Measurements from ENCODE around the gene GOLGA6C. TPM values are rescaled to one million over a fixed set of nuclear protein-coding genes. Genes with fewer than 3 reads are reported as not detected.
A peak's percentile ranks its signal among the peaks of the same experiment; 100 is the strongest.
"Not testable (repeated sequence)": the region's sequence is repeated elsewhere in the genome, so short reads cannot be mapped to it uniquely, and the experiment has no call there.

Gene GOLGA6C
- total RNA-seq, 2 experiments from 2014 or later = not detected

DNA sequence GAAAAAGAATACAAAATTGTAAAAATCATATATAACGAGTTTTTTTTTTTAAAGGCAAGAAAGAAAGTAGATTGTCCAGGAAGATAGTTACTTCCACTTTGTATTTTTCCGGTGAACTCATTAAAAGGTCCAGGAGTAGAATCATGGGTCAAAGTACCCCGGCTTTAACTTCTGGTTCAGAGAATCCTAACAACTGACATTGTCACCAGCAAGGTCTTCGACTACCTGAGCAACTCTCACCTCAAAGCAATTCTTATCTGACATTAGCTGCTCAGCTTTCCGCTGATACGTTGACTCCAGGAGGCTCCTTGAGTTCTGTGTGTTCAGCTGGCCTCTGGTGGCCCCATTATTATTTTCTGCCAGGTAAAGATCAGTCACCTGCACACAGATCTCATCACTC, 9.1 kb upstream of the GOLGA6C start:
- not testable (repeated sequence) for DNase-seq, H3K4me1 Mint-ChIP-seq

DNA sequence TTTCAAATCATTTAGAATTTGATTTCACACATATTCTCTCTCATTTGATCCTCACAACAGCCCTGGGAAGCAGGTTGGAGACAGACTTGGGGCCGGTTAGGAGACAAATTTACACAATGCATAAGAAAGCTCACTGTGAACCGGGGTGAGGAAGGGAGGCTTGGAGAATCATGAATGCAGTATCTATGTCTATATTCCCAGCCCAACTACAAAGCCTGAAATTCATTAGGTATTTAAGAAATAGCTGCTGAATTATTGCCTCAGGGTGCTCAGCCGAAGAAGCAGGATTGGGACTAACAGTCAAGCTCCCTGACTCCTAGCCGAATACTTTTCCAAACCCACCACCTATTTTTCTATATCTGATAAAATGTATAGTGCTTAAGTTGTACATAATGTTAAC, 8.4 kb upstream of the GOLGA6C start:
- H3K9me3 Mint-ChIP-seq (ENCODE audit: low read depth) = no peaks in the 10 kb centered on the region
- ATAC-seq = no peak

More for the DNA sequence above, 9.1 kb upstream of the GOLGA6C start:
- H3K4me3 Mint-ChIP-seq; ATAC-seq; H3K9me3 Mint-ChIP-seq (ENCODE audit: low read depth); H3K27ac Mint-ChIP-seq; H3K36me3 Mint-ChIP-seq; CTCF ChIA-PET: not testable (repeated sequence)
- H3K27me3 Mint-ChIP-seq = peaks cover 58% of the 10 kb centered on the region

DNA sequence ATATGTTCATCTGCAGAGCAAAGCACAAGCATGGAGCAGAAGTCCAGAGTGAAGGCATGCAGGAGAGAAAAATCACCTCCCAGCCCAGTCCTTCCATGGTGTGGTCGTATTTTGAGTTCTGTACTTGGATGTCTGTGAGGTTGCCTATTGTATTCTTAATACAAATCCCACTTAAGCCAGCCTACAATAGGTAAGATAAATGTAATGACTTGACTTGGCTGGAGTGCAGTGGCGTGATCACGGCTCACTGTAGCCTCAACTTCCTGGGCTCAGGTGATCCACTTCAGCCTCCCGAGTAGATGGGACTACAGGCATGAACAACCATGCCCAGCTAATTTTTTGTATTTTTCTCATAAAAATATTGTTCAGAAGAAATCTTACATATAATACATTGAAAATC, 6.8 kb upstream of the GOLGA6C start:
- H3K36me3 Mint-ChIP-seq; ATAC-seq; H3K9me3 Mint-ChIP-seq (ENCODE audit: low read depth); CTCF ChIA-PET; H3K4me3 Mint-ChIP-seq; H3K27ac Mint-ChIP-seq; H3K4me1 Mint-ChIP-seq: not testable (repeated sequence)
- peak; percentile 30 for DNase-seq
- peaks cover 52% of the 10 kb centered on the region for H3K27me3 Mint-ChIP-seq

More for the DNA sequence above, 8.4 kb upstream of the GOLGA6C start:
- Mint-ChIP-seq H3K27ac (no peak overlapping the region), H3K4me3 (no peak overlapping the region), H3K27me3 (peaks cover 58% of the 10 kb centered on the region), H3K4me1 (peaks cover 1% of the 10 kb centered on the region), H3K36me3 (no peaks in the 10 kb centered on the region)
- CTCF ChIA-PET = no interaction called here
- DNase-seq = no peak

DNA sequence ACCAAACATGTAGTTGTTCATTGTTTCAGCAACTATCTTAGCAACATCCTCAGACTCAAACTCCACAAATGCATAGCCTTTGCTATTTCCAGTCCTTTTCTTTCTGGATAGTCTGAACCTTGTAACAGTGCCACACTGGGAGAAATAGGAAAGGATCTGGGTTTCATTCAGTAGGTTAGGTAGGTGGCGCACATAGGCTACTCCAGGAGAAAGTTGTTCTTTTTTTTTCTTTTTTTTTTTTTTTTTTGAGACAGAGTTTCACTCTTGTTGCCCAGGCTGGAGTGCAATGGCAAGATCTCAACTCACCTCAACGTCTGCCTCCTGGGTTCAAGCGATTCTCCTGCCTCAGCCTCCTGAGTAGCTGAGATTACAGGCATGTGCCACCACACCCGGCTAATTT, 5.8 kb upstream of the GOLGA6C start:
- H3K4me3 Mint-ChIP-seq; H3K36me3 Mint-ChIP-seq; ATAC-seq; DNase-seq; H3K27ac Mint-ChIP-seq; H3K4me1 Mint-ChIP-seq; H3K9me3 Mint-ChIP-seq (ENCODE audit: low read depth): not testable (repeated sequence)
- CTCF ChIA-PET = interaction anchor here (0.7 kb wide), 1 partner anchor 24 kb away, joined by 3 read pairs; no protein-coding TSS in a partner anchor
- peaks cover 50% of the 10 kb centered on the region for H3K27me3 Mint-ChIP-seq

DNA sequence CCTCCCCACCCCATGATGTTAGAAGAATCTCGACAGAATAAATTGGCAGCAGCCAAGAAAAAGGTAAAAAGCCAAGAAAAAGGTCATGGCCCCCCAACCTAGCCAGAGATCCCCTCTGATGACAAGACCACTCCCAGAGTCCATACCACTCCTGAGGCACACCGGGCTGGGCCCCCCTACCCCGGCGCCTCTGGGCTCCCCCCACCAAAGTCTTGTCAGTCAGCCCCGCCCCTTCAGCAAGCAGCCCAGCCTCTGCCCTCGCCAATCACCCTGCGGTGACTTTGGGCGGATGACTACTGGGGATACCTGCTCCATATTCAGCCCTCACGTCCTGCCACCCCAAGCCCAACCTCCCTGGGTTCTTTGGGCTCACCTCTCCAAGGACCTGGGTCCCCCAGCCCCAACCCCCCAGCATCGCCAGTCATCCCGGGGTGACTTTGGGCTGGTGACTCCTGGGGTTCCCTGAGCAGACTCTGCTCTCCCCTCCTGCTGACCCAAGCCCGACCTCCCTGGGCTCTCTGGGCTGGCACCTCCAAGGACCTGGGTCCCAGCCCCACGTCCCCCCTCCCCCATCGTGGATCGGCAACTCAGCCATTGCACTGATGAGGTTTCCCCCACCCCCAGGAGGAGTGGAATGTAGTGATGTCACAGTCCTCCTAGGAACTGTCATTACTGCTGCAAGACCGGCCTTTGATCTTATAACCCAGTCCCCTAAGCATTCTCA, 648 bp downstream of the GOLGA6C start:
- H3K27ac Mint-ChIP-seq; H3K4me1 Mint-ChIP-seq; H3K27me3 Mint-ChIP-seq; H3K9me3 Mint-ChIP-seq (ENCODE audit: low read depth); ATAC-seq; H3K4me3 Mint-ChIP-seq; DNase-seq; CTCF ChIA-PET; H3K36me3 Mint-ChIP-seq: not testable (repeated sequence)

DNA sequence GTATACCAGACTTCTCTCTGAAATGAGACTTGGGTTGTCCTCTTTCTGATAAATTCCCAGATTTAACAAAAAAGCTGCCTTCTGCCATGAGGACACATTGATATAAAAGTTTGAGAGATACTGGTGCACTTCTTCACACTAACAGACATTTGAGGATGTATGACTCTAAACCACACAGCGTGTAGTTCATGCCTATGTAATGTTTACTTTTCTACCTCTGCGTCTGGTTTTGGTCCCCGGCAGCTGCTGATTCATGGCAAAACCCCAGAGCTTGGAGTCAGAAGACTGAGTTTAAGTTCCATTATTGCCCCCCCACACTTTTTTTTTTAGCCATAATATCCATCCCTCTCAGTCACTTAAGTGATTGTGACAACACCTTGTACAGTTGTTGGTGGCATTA, 1.7 kb downstream of the GOLGA6C start:
- H3K36me3 Mint-ChIP-seq; H3K9me3 Mint-ChIP-seq (ENCODE audit: low read depth); CTCF ChIA-PET; ATAC-seq; H3K4me3 Mint-ChIP-seq; H3K27ac Mint-ChIP-seq; H3K4me1 Mint-ChIP-seq; H3K27me3 Mint-ChIP-seq; DNase-seq: not testable (repeated sequence)

DNA sequence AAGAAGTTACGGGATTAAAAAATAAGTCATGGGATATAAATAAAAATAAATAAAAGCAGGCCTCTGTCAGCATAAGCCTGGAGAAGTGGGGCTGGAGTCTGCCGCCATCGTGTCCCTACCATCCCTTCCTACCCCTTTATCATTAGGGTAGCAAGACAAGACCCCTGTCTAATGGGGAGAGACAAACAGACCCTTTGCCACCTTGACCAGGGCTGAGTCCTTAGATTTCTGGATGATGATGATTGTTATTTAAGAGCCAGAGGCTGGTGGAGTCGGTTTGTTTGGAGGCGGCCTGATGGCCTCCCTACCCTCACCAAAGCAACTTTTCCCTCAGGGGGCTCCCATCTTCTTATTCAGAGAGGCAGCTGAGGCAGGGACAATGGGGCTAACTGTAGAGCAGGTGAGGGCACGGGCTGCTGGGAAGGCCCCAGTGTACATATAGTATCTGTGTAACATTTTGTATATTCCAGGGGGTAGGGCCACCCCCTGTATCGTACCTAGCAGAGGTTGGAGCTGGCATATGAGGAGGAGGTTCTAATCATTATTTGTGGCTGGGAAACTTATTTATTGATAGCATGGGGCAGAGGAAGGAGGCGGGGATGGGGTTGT, 15.7 kb downstream of the GOLGA6C start:
- H3K9me3 Mint-ChIP-seq (ENCODE audit: low read depth); H3K4me3 Mint-ChIP-seq; ATAC-seq; H3K4me1 Mint-ChIP-seq; H3K36me3 Mint-ChIP-seq; H3K27ac Mint-ChIP-seq; H3K27me3 Mint-ChIP-seq: not testable (repeated sequence)
- CTCF ChIA-PET = interaction anchor here (1.2 kb wide), 1 partner anchor 245 kb away, joined by 5 read pairs; no protein-coding TSS in a partner anchor
- peak; percentile 36 for DNase-seq

DNA sequence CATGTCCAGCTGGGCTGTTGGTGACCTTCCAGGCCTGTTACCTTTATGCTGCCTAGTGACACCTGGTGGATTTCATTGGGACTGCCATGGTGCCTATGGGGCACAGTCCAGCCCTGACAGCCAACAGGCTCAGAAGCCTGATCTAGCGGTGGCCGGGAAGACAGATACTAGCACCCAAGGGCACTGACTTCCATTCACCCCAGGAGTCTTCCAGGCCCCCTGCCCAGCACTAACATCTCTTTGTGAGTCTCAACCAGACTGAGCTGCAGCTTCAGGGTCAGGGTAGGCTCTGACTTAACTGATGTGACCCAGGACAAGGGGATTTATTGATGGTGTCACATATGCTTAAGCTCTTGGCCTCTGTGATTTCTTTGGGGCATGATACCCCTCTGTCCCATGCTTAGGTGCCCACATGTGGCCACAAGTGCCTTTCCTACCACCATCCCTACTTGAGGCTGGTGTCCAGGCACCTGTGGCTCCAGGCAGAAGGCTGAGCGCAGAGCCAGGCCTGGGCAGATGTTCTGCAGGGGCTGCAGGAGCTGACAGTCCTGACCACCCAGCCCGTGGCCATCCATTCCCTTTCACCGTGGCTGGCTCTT, 16.5 kb downstream of the GOLGA6C start:
- H3K9me3 Mint-ChIP-seq (ENCODE audit: low read depth); H3K27ac Mint-ChIP-seq; H3K36me3 Mint-ChIP-seq; H3K27me3 Mint-ChIP-seq; H3K4me3 Mint-ChIP-seq; H3K4me1 Mint-ChIP-seq: not testable (repeated sequence)
- DNase-seq = peak; percentile 91
- ATAC-seq = peak; percentile 99
- CTCF ChIA-PET = interaction anchor here (0.6 to 1.2 kb wide), 3 partner anchors 246 to 299 kb away, joined by 3 to 5 read pairs (median 3); no protein-coding TSS in a partner anchor

DNA sequence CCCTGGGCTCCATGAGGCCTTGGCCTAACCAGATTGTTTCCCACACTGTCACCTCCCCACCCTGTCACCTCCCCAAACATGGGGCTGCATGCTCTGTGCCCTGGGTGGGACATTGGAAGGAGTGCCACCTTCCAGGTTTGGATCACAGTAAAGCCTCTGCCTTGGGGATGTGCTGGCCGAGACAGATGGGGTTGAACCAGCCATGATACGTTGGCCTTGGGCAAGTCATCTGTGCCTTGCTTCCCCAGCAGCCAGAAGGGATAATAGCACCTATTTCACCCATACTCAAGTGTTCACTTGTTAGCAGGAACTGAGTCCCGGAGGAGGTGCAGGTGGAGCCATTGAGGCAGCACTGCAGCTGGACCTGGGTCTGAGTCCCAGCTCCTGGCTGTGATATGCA, 17.5 kb downstream of the GOLGA6C start:
- H3K27me3 Mint-ChIP-seq, CTCF ChIA-PET: not testable (repeated sequence)

DNA sequence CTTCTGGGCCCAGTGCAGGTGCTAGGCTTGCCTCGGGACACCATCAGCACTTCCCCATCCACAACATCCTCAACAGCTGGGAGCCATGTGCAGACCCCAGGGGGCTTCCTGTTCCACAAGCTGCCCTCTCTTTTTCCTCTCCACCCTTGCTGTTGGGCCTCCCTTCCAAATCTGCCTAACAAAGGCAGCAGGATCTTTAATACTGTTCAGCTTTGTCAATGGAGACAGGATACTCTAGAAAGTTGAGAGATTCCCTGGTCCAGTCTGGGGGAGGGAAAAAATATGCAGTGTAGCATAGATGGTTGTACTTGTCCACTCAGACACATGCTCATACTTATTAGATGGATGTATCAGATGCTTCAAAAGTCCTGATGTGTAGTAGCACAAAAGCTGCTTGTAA, 20.4 kb downstream of the GOLGA6C start:
- ATAC-seq, CTCF ChIA-PET: not testable (repeated sequence)

More for the DNA sequence above, 17.5 kb downstream of the GOLGA6C start:
- DNase-seq = peak; percentile 41
- H3K4me3 Mint-ChIP-seq; H3K9me3 Mint-ChIP-seq (ENCODE audit: low read depth); H3K4me1 Mint-ChIP-seq; ATAC-seq; H3K36me3 Mint-ChIP-seq; H3K27ac Mint-ChIP-seq: not testable (repeated sequence)

DNA sequence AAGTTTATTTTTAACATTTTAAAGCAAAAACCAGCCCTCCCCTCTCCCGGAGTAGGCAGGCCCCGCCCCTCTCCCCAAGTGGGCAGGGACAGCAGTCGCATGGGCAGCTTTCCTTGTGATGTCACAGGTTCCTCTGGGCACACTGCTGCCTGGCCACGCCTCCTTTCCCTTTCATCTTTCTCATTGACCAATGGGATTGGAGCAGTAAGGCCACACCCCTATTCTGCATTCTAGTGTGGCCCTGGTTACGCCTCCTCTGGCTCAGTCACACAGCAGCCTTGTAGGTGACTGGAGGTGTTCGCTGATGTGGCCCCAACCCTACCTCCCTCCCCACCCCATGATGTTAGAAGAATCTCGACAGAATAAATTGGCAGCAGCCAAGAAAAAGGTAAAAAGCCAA, 24.4 kb downstream of the GOLGA6C start, which contains the start of gene GOLGA6D:
TSS of gene GOLGA6D (plus strand) at position 264 of the 400 bp plus-strand sequence. CDS start at position 305, 41 bp downstream.
- H3K27me3 Mint-ChIP-seq, ATAC-seq, CTCF ChIA-PET: not testable (repeated sequence)

More for the DNA sequence above, 20.4 kb downstream of the GOLGA6C start:
- H3K27me3 Mint-ChIP-seq; H3K4me1 Mint-ChIP-seq; H3K36me3 Mint-ChIP-seq; H3K4me3 Mint-ChIP-seq; H3K27ac Mint-ChIP-seq; H3K9me3 Mint-ChIP-seq (ENCODE audit: low read depth): not testable (repeated sequence)
- peak; percentile 39 for DNase-seq

DNA sequence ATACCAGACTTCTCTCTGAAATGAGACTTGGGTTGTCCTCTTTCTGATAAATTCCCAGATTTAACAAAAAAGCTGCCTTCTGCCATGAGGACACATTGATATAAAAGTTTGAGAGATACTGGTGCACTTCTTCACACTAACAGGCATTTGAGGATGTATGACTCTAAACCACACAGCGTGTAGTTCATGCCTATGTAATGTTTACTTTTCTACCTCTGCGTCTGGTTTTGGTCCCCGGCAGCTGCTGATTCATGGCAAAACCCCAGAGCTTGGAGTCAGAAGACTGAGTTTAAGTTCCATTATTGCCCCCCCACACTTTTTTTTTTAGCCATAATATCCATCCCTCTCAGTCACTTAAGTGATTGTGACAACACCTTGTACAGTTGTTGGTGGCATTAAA, 26.0 kb downstream of the GOLGA6C start:
- H3K27me3 Mint-ChIP-seq; H3K36me3 Mint-ChIP-seq; H3K9me3 Mint-ChIP-seq (ENCODE audit: low read depth); DNase-seq; H3K27ac Mint-ChIP-seq; ATAC-seq; H3K4me1 Mint-ChIP-seq; CTCF ChIA-PET; H3K4me3 Mint-ChIP-seq: not testable (repeated sequence)

More for the DNA sequence above, 24.4 kb downstream of the GOLGA6C start, which contains the start of gene GOLGA6D:
- not testable (repeated sequence) for H3K4me3 Mint-ChIP-seq; H3K9me3 Mint-ChIP-seq (ENCODE audit: low read depth); DNase-seq; H3K36me3 Mint-ChIP-seq; H3K27ac Mint-ChIP-seq; H3K4me1 Mint-ChIP-seq

DNA sequence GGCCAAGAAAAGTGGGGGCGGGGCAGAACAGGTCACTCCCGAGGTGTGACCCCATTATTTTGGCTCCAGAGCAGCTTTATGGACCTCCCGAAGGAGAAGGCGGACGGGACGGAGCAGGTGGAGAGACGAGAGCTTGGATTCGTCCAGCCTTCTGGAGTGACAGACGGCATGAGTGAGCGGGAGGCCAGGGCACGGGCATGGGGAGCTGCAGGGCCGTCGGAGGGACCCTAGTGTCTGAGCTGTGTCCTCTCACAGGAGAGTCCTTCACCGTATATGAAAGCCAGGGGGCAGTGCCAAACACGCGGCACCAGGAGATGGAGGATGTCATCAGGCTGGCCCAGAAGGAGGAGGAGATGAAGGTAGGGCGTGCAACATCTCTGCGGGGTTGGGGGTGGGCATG, 35.5 kb downstream of the GOLGA6C start:
- DNase-seq; ATAC-seq; H3K9me3 Mint-ChIP-seq (ENCODE audit: low read depth); CTCF ChIA-PET; H3K36me3 Mint-ChIP-seq; H3K4me1 Mint-ChIP-seq; H3K27me3 Mint-ChIP-seq; H3K4me3 Mint-ChIP-seq; H3K27ac Mint-ChIP-seq: not testable (repeated sequence)

Data from activated CD8-positive, alpha-beta memory T cell treated with anti-CD3 and anti-CD28 coated beads, Interleukin-2, amount 10 ng/mL, durations not matched to agents 7 days and 5 days (primary cell).